ENCODE results near the gene OXSM. TPM values are rescaled to one million over a fixed set of nuclear protein-coding genes. Genes with fewer than 3 reads are reported as not detected.

Gene OXSM
- total and polyA plus RNA-seq, 2 experiments from 2014 or later: 1.3 to 2.2 TPM

GRCh38 chr3:25775936-25776335 is 14.0 kb upstream of the OXSM start:
- H3K4me1 ChIP-seq (ENCODE audit: insufficient read depth): 0 out of 2 replicates have a peak, but pooled peaks cover 4% of the 10 kb centered on the region
- Mint-ChIP-seq H3K4me3 (no peak overlapping the region), H3K9me3 (peaks cover 22% of the 10 kb centered on the region; the same call in 2 of the 3 replicates), H3K4me1 (peaks cover 4% of the 10 kb centered on the region; the same call in 1 of the 3 replicates), H3K36me3 (ENCODE audit: low read depth) (peaks cover 69% of the 10 kb centered on the region), H3K27me3 (ENCODE audit: insufficient read depth, low read depth, poor library complexity) (peaks cover 4% of the 10 kb centered on the region), H3K27ac (no peak overlapping the region)
- TF ChIP-seq ETS1 (IDR thresholded peaks at IDR 0.05) (no peak), NANOG (IDR thresholded peaks at IDR 0.05; ENCODE audit: borderline replicate concordance) (no peak), STAT1 (IDR thresholded peaks at IDR 0.05; ENCODE audit: unreplicated experiment) (no peak), EZH2phosphoT487 (IDR thresholded peaks at IDR 0.05; ENCODE audit: unreplicated experiment) (no peak), CREB1 (CRISPR knock-in tag; IDR thresholded peaks at IDR 0.05; ENCODE audit: low read depth) (no peak), JUNB (IDR thresholded peaks at IDR 0.05; ENCODE audit: unreplicated experiment) (no peak)
- no peak for DNase-seq (ENCODE audit: low spot score)
- H3K9me2 ChIP-seq (ENCODE audit: insufficient read depth): no peaks in the 10 kb centered on the region
- H3K79me2 ChIP-seq (replicated peaks; ENCODE audit: insufficient read depth): peaks cover 19% of the 10 kb centered on the region
- no peaks in the 10 kb centered on the region for H3F3A ChIP-seq (replicated peaks; ENCODE audit: low read depth)
- no peaks in the 10 kb centered on the region for H3K27me3 ChIP-seq (ENCODE audit: insufficient read depth)
- H3K27ac ChIP-seq (ENCODE audit: low read depth): no peak overlapping the region
- peaks cover under 1% of the 10 kb centered on the region; the same call in 1 of the 2 replicates for H4K20me1 ChIP-seq (replicated peaks; ENCODE audit: insufficient read depth)
- ATAC-seq: no peak
- no peak overlapping the region for H3K4me2 ChIP-seq
- peaks cover 33% of the 10 kb centered on the region; the same call in 1 of the 2 replicates for H3K36me3 ChIP-seq (ENCODE audit: insufficient read depth)
- H3K4me3 ChIP-seq: no peak overlapping the region
- H2AFZ ChIP-seq: no peak overlapping the region

GRCh38 chr3:25780618-25781017 is 9.3 kb upstream of the OXSM start:
- Histone ChIP-seq H4K20me1 (replicated peaks; ENCODE audit: insufficient read depth) (peaks cover 6% of the 10 kb centered on the region; the same call in 1 of the 2 replicates), H3K27ac (ENCODE audit: low read depth) (no peak overlapping the region), H3K4me1 (ENCODE audit: insufficient read depth) (peaks cover 30% of the 10 kb centered on the region), H3F3A (replicated peaks; ENCODE audit: low read depth) (no peaks in the 10 kb centered on the region), H3K4me3 (no peak overlapping the region), H3K27me3 (ENCODE audit: insufficient read depth) (peaks cover 6% of the 10 kb centered on the region; the same call in 1 of the 2 replicates), H3K36me3 (ENCODE audit: insufficient read depth) (peaks cover 13% of the 10 kb centered on the region; the same call in 1 of the 2 replicates), H3K4me2 (no peak overlapping the region), H3K79me2 (replicated peaks; ENCODE audit: insufficient read depth) (peaks cover 37% of the 10 kb centered on the region), H2AFZ (no peak overlapping the region), H3K9me2 (ENCODE audit: insufficient read depth) (no peaks in the 10 kb centered on the region)
- peaks cover 25% of the 10 kb centered on the region for H3K4me1 Mint-ChIP-seq
- H3K27ac Mint-ChIP-seq: no peak overlapping the region
- H3K4me3 Mint-ChIP-seq: no peak overlapping the region
- DNase-seq (ENCODE audit: low spot score) (no peak), ATAC-seq (no peak)
- peaks cover 3% of the 10 kb centered on the region for H3K27me3 Mint-ChIP-seq (ENCODE audit: insufficient read depth, low read depth, poor library complexity)
- H3K9me3 Mint-ChIP-seq: peaks cover 4% of the 10 kb centered on the region; the same call in 1 of the 3 replicates
- peaks cover 24% of the 10 kb centered on the region for H3K36me3 Mint-ChIP-seq (ENCODE audit: low read depth)
- TF ChIP-seq JUNB (IDR thresholded peaks at IDR 0.05; ENCODE audit: unreplicated experiment) (no peak), ZNF331 (CRISPR knock-in tag; IDR thresholded peaks at IDR 0.05; ENCODE audit: low read depth) (no peak), CTCF (conservative IDR thresholded peaks at IDR 0.05; ENCODE audit: low read depth in 2 of 2) (no peak), CREB1 (CRISPR knock-in tag; IDR thresholded peaks at IDR 0.05; ENCODE audit: low read depth) (no peak), POLR2AphosphoS5 (IDR thresholded peaks at IDR 0.05; ENCODE audit: low read depth) (no peak), ETS1 (IDR thresholded peaks at IDR 0.05) (no peak), ZNF114 (CRISPR knock-in tag; IDR thresholded peaks at IDR 0.05) (no peak), ZNF462 (CRISPR knock-in tag; IDR thresholded peaks at IDR 0.05) (no peak), EZH2phosphoT487 (IDR thresholded peaks at IDR 0.05; ENCODE audit: unreplicated experiment) (no peak)
